Fibroblast of the conjunctiva (primary cell): Measurements from ENCODE around the gene KCNQ1.

Source experiments
- DNase-seq: peaks from one replicate; pipeline ENCODE4 v3.0.0-alpha.2; 2010; ENCODE audit warnings: low read depth

The KCNQ1 gene

GRCh38 chr11:2747248-2748027, 302.6 kb downstream of the KCNQ1 start:
- DNase-seq, result no peak

GRCh38 chr11:2748061-2748813, 303.4 kb downstream of the KCNQ1 start:
- no peak for DNase-seq

- no peak for DNase-seq
Observed at GRCh38 chr11:2748814-2749554, 304.2 kb downstream of the KCNQ1 start.

- no peak for DNase-seq
Observed at GRCh38 chr11:2750101-2750681, 305.4 kb downstream of the KCNQ1 start.

GRCh38 chr11:2750682-2751522, 306.1 kb downstream of the KCNQ1 start:
- DNase-seq, result no peak

GRCh38 chr11:2751523-2752203, 306.9 kb downstream of the KCNQ1 start:
- no peak for DNase-seq

GRCh38 chr11:2752204-2752770, 307.5 kb downstream of the KCNQ1 start:
- DNase-seq, result no peak

GRCh38 chr11:2752923-2753322, 308.1 kb downstream of the KCNQ1 start:
- DNase-seq, result no peak

GRCh38 chr11:2754008-2754407, 309.2 kb downstream of the KCNQ1 start:
- DNase-seq, result no peak

GRCh38 chr11:2755071-2755470, 310.3 kb downstream of the KCNQ1 start:
- DNase-seq, result no peak

- no peak for DNase-seq
Observed at GRCh38 chr11:2758751-2759150, 313.9 kb downstream of the KCNQ1 start.

- no peak for DNase-seq
Observed at GRCh38 chr11:2759228-2760195, 314.7 kb downstream of the KCNQ1 start.

GRCh38 chr11:2760196-2760871, 315.5 kb downstream of the KCNQ1 start:
- no peak for DNase-seq

GRCh38 chr11:2761131-2762030, 316.6 kb downstream of the KCNQ1 start:
- DNase-seq, result no peak

- no peak for DNase-seq
Observed at GRCh38 chr11:2762031-2762380, 317.2 kb downstream of the KCNQ1 start.

GRCh38 chr11:2762451-2762850, 317.6 kb downstream of the KCNQ1 start:
- no peak for DNase-seq

- DNase-seq, result no peak
Observed at GRCh38 chr11:2763984-2764383, 319.2 kb downstream of the KCNQ1 start.

GRCh38 chr11:2765491-2765890, 320.7 kb downstream of the KCNQ1 start:
- DNase-seq, result no peak
